GM21528 (cell line): ENCODE results near the gene KLRC3.
"Not testable (repeated sequence)": the region's sequence is repeated elsewhere in the genome, so short reads cannot be mapped to it uniquely, and the experiment has no call there.

Source experiments
- ATAC-seq: cut with Tn5 transposase; IDR thresholded peaks from one replicate; pipeline ENCODE4 v1.9.1; 2021; ENCODE audit warnings: mild to moderate bottlenecking, moderate library complexity; ENCODE audit not compliant: unreplicated experiment, low FRiP score

The KLRC3 gene

DNA sequence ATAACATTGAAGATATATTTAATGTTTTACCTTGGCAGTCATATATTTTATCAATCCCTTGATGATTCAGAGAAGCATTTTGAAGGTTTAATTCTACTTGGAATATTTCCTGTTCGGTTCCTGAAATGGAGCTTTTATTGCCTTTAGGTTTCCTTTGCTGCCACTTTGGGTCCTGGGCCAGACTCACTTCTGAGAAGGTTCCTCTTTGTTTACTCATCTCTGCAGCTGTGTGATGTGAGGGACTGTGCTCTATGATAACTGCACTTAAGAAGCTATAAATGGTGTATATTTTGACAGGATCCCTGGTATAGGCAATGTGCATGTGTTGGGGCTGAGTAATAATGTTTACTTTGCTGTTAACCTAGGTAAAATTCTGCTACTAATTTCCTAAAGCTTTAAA, at the start of gene KLRC3:
Gene KLRC3, minus strand, starts transcription at position 262 of the 400 bp plus-strand sequence. Its CDS starts 45 bp downstream, at position 217.
- not testable (repeated sequence) for ATAC-seq

- no peak for ATAC-seq
Observed at GRCh38 chr12:10469701-10470100, 49.3 kb upstream of the KLRC3 start.

GRCh38 chr12:10466311-10466710, 45.9 kb upstream of the KLRC3 start:
- ATAC-seq: no peak

DNA sequence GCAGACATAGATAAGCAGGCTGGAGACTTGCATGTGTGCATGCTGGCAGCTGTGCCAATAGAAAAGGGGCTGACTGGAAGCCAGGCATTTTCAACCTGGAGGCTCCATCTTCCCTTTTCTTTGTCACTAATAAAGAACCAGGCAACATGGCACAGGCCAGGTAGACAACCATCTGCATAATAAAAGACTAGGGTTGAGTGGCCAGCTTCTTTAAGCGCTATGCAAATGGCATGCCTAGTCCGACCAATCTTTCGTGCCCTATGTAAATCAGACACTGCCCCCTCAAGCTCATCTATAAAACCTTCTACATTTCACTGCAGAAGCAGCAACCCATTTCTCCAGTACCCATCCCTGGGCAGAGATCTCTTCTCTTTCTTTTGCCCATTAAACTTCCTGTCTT, 37.4 kb upstream of the KLRC3 start:
- no peak for ATAC-seq

GRCh38 chr12:10456856-10457255, 36.5 kb upstream of the KLRC3 start:
- no peak for ATAC-seq

GRCh38 chr12:10455766-10456165, 35.4 kb upstream of the KLRC3 start:
- no peak for ATAC-seq

- ATAC-seq: no peak
Observed at GRCh38 chr12:10454531-10454930, 34.1 kb upstream of the KLRC3 start.

DNA sequence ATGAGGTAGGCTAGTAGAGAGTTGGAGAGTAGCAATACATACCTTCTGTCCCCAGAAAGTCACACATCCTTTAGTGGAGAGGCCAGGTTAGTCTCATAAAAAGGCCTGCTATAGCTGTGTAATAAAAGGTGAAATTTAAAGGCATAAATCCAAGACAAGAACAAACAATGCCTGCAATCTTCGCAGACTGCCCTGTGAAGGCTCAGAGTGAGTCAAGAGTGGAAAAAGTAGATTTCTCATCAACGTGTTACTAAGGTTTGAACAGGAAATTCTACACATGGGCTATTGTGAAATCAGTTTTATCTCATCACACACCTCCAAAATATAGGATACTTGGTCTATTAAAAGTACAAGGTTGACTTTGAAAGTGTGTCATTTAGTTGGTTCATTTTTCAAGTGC, 32.8 kb upstream of the KLRC3 start, which contains the start of gene KLRC1:
Gene KLRC1, minus strand, starts transcription at position 222 of the 400 bp plus-strand sequence. CDS start 2,221 bp downstream, outside the sequence.
- ATAC-seq: no peak

- no peak for ATAC-seq
Observed at GRCh38 chr12:10448236-10448635, 27.8 kb upstream of the KLRC3 start.

- not testable (repeated sequence) for ATAC-seq
Observed at GRCh38 chr12:10446052-10446451, 25.7 kb upstream of the KLRC3 start.

DNA sequence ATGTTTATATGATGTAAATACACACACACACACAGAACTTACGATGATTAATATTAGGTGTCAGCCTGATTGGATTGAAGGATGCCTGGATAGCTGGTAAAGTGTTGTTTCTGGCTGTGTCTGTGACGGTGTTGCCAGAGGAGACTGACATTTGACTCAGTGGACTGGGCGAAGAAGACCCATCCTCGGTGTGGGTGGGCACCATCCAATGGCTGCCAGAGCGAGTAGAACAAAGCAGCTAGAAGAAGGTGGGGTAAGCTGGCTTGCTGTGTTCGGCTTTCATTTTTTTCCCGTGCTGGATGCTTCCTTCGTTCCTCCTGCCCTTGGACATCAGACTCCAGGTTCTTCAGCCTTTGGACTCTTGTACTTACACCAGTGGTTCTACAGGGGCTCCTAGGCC, 20.7 kb upstream of the KLRC3 start:
- not testable (repeated sequence) for ATAC-seq

GRCh38 chr12:10439608-10440274, 19.3 kb upstream of the KLRC3 start:
- ATAC-seq: not testable (repeated sequence)

DNA sequence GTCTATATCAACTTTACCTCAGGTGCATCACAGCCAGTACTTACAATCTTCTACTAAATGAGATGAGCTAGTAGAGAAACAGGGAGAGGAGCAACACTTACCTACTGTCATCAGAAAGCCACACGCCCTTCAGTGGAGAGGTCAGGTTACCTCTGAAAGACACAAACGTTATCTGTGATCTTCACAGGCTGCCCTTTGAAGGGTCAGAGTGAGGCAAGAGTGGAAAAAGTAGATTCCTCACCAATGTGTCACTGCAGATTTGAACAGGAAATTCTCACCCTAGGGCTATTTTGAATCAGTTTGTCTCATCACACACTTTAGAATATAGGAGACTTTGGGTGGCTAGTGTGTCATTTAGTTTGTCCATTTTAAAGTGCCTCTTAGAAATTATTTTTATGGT, 17.2 kb upstream of the KLRC3 start:
- not testable (repeated sequence) for ATAC-seq

DNA sequence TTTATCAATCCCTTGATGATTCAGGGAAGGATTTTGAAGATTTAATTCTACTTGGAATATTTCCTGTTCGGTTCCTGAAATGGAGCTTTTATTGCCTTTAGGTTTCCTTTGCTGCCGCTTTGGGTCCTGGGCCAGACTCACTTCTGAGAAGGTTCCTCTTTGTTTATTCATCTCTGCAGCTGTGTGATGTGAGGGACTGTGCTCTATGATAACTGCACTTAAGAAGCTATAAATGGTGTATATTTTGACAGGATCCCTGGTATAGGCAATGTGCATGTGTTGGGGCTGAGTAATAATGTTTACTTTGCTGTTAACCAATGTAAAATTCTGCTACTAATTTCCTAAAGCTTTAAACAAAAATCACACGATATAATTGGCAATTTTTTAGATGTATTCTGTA, 15.4 kb upstream of the KLRC3 start, which contains the start of gene KLRC2:
Gene KLRC2, minus strand, starts transcription at position 195 of the 400 bp plus-strand sequence. Its CDS starts 24 bp downstream, at position 171.
- not testable (repeated sequence) for ATAC-seq

DNA sequence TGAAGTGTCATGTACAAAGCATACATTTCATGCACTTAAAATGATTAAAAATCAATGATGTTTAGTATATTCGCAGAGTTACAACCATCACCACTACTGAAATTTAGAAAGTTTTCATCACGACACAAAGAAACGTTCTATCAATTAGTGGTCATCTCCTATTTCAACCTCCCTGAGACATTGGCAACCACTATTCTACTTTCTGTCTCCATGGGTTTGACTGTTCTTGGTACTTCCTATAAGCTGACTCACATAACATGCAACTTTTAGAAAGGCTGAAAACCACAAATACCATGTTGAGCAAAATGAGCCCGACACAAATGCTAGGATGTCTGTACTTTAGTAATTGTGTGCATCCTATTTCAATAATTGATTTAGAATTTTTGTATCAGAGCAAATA, 10.2 kb upstream of the KLRC3 start:
- not testable (repeated sequence) for ATAC-seq

DNA sequence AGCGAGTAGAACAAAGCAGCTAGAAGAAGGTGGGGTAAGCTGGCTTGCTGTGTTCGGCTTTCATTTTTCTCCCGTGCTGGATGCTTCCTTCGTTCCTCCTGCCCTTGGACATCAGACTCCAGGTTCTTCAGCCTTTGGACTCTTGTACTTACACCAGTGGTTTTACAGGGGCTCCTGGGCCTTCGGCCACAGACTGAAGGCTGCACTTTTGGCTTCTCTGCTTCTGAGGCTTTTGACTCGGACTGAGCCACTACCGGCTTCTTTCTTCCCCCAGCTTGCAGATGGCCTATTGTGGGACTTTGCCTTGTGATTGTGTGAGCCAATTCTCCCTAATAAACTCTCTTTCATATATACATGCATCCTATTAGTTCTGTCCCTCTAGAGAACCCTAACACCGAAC, 5.5 kb upstream of the KLRC3 start:
- ATAC-seq: not testable (repeated sequence)

DNA sequence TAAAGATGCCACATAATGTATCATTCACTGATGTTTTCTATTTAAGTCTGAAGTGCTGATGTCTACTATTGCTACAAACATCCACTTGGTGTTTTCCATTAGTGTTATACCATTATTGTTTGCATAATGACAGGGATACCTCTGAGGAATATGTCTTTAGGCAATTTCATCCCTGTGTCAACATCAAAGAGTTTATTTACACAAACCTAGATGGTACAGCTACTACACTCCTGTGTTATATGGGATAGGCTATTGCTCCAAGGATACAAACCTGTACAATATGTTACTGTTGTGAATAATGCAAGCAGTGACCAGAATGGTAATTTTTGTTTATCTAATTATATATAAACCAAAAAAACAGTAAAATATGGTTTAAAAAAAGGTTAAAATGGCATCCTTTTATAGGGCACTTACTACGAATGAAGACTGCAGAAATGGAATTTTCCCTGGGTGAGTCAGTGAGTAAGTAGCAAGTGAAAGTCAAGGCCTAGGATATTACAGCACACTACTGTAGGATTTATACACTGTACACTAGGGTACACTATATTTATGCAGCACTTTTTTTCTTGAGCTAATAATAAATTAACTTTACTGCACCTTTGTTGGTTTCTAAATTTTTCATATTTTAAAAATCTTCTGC, 4.0 kb upstream of the KLRC3 start:
- ATAC-seq: not testable (repeated sequence)

DNA sequence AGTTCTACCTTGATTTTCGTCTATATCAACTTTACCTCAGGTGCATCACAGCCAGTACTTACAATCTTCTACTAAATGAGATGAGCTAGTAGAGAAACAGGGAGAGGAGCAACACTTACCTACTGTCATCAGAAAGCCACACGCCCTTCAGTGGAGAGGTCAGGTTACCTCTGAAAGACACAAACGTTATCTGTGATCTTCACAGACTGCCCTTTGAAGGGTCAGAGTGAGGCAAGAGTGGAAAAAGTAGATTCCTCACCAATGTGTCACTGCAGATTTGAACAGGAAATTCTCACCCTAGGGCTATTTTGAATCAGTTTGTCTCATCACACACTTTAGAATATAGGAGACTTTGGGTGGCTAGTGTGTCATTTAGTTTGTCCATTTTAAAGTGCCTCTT, 1.8 kb upstream of the KLRC3 start:
- ATAC-seq: not testable (repeated sequence)

GRCh38 chr12:10409392-10409791, 11.0 kb downstream of the KLRC3 start, which contains the start of gene KLRC4:
Gene KLRC4, minus strand, starts transcription at chr12:10409757. Its CDS starts 182 bp downstream, at chr12:10409575.
- ATAC-seq: no peak

DNA sequence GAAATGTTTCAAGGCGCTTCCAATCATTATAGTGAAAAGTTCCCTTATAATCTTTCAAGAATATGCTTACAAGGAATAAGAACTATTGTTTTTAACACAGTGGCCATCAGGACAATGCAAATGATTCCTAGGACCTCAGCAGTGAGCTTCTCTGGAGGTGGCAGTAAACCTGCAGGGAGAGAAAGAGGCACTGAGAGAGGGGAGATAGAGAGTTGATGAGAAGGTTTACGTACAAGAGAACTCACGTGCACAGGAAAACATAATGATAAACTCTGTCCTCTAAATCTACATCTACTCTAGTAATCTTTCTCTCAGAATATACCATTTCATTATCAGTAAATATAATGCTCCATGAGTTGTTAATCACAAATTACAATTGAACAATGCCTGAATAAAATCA, 11.6 kb downstream of the KLRC3 start:
- ATAC-seq: no peak

GRCh38 chr12:10406725-10407124, 13.7 kb downstream of the KLRC3 start:
- ATAC-seq: no peak

- no peak for ATAC-seq
Observed at GRCh38 chr12:10405294-10405693, 15.1 kb downstream of the KLRC3 start.
